ENCODE data around the gene LRG1. TPM values are rescaled to one million over a fixed set of nuclear protein-coding genes. Genes with fewer than 3 reads are reported as not detected.

The LRG1 gene
- polyA plus RNA-seq, 1 donor from 2014 or later = not detected

DNA sequence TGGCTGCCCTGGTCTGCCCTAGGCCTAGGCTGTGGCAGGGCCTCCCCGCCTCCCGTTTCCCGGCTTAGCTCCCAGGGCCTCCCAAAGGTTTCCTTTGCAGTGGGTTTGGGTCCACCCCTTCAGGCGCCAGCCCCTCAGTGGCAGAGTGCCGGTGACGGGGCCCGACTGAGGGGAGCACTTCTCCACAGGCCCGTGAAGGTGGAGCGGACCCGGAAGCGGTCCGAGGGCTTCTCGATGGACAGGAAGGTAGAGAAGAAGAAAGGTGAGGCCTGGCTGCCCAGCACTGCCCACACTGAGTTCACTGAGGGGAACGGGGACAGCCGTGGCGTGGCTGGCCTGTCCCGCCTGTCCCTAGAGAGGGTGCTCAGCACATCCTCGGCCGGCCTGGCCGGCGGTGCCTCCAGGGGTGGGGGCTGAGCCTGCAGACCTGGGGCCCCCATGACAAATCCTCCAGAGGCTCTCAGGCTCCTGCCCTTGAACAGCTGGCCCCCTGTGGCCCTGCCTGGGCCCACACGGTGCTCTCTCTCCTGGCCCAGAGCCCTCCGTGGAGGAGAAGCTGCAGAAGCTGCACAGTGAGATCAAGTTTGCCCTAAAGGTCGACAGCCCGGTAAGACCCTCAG is 42.0 kb downstream of the LRG1 start:
- Histone ChIP-seq H3K9me3 (ENCODE audit: low read length) (no peaks in the 10 kb centered on the region), H3F3A (ENCODE audit: insufficient read depth, low read length, poor library complexity, severe bottlenecking) (no peaks in the 10 kb centered on the region), H3K9ac (ENCODE audit: low read length) (no peak overlapping the region), H3K9me2 (ENCODE audit: insufficient read depth, low read length) (no peaks in the 10 kb centered on the region), H3K4me2 (ENCODE audit: low read length) (no peak overlapping the region), H3K27ac (ENCODE audit: low read length) (no peak overlapping the region), H3K4me3 (ENCODE audit: low read length) (no peak overlapping the region), H3K79me2 (replicated peaks; ENCODE audit: insufficient read depth, low read length) (no peaks in the 10 kb centered on the region), H3K27me3 (ENCODE audit: insufficient read depth, low read depth, low read length) (no peaks in the 10 kb centered on the region), H2AFZ (ENCODE audit: low read depth, low read length) (no peak overlapping the region), H3K36me3 (ENCODE audit: insufficient read depth, low read length) (no peaks in the 10 kb centered on the region), H4K20me1 (ENCODE audit: insufficient read depth) (no peaks in the 10 kb centered on the region)
- TF ChIP-seq TAF1 (IDR thresholded peaks at IDR 0.05; ENCODE audit: low read depth) (no peak), REST (IDR thresholded peaks at IDR 0.05; ENCODE audit: borderline replicate concordance) (no peak), POLR2AphosphoS5 (IDR thresholded peaks at IDR 0.05) (no peak), MXI1 (conservative IDR thresholded peaks at IDR 0.05; ENCODE audit: poor library complexity, severe bottlenecking) (no peak), EZH2 (IDR thresholded peaks at IDR 0.05; ENCODE audit: borderline replicate concordance, insufficient read depth, low read length, poor library complexity, severe bottlenecking) (no peak), CTCF (IDR thresholded peaks at IDR 0.05; ENCODE audit: poor library complexity, severe bottlenecking) (no peak), EP300 (conservative IDR thresholded peaks at IDR 0.05; ENCODE audit: poor library complexity, severe bottlenecking) (no peak), RAD21 (conservative IDR thresholded peaks at IDR 0.05) (no peak), SMC3 (conservative IDR thresholded peaks at IDR 0.05; ENCODE audit: poor library complexity) (no peak)

DNA sequence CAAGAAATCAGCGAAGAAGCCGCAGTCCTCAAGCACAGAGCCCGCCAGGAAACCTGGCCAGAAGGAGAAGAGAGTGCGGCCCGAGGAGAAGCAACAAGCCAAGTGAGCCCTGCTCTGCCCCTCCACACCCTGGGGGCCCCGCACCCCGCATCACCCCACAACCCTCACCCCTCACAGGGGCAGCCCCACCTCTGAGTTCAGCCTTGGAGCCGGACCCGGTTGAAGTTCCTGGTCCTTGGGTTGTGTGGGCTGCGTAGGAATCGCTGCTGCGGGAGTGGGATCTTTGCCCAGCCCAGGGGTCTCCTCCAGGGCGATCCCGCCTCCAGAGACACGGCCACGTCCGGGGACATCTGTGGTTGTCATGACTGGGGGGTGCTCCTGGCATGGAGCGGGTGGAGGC is 43.5 kb downstream of the LRG1 start:
- Histone ChIP-seq H2AFZ (ENCODE audit: low read depth, low read length) (no peak overlapping the region), H3K27me3 (ENCODE audit: insufficient read depth, low read depth, low read length) (no peaks in the 10 kb centered on the region), H3K36me3 (ENCODE audit: insufficient read depth, low read length) (no peaks in the 10 kb centered on the region)

More for the DNA sequence above, 43.5 kb downstream of the LRG1 start:
- Histone ChIP-seq H3K4me3 (ENCODE audit: low read length) (no peak overlapping the region), H3K9me3 (ENCODE audit: low read length) (no peaks in the 10 kb centered on the region), H3K4me2 (ENCODE audit: low read length) (no peak overlapping the region), H3F3A (ENCODE audit: insufficient read depth, low read length, poor library complexity, severe bottlenecking) (no peaks in the 10 kb centered on the region), H3K79me2 (replicated peaks; ENCODE audit: insufficient read depth, low read length) (no peaks in the 10 kb centered on the region), H3K9ac (ENCODE audit: low read length) (no peak overlapping the region), H3K27ac (ENCODE audit: low read length) (no peak overlapping the region), H3K9me2 (ENCODE audit: insufficient read depth, low read length) (no peaks in the 10 kb centered on the region), H4K20me1 (ENCODE audit: insufficient read depth) (no peaks in the 10 kb centered on the region)
- no peak for TF ChIP-seq EP300 (conservative IDR thresholded peaks at IDR 0.05; ENCODE audit: poor library complexity, severe bottlenecking)
- no peak for TF ChIP-seq MXI1 (conservative IDR thresholded peaks at IDR 0.05; ENCODE audit: poor library complexity, severe bottlenecking)
- TF ChIP-seq REST (IDR thresholded peaks at IDR 0.05; ENCODE audit: borderline replicate concordance) = no peak
- TF ChIP-seq RAD21 (conservative IDR thresholded peaks at IDR 0.05) = no peak
- no peak for TF ChIP-seq TAF1 (IDR thresholded peaks at IDR 0.05; ENCODE audit: low read depth)
- no peak for TF ChIP-seq EZH2 (IDR thresholded peaks at IDR 0.05; ENCODE audit: borderline replicate concordance, insufficient read depth, low read length, poor library complexity, severe bottlenecking)
- no peak for TF ChIP-seq SMC3 (conservative IDR thresholded peaks at IDR 0.05; ENCODE audit: poor library complexity)

All from neural cell (in vitro differentiated cells).